Astrocyte (in vitro differentiated cells and primary cell): ENCODE measurements around the gene MBD5. TPM values are rescaled to one million over a fixed set of nuclear protein-coding genes. Genes with fewer than 3 reads are reported as not detected.

ENCODE experiments used
- DNase-seq: peaks from one replicate; pipeline ENCODE4 v3.0.0-alpha.2; 2010; ENCODE audit warnings: low read depth
- FAIRE-seq: peaks from 2 replicates; lab custom pipeline; 2011; peaks lifted over from hg19 to GRCh38; lab: Jason Lieb, UNC
- H2AFZ ChIP-seq: 2 replicates; pipeline ENCODE4 v1.6.0; 2012; ENCODE audit warnings: low read depth, low read length, inconsistent platforms
- H3K27ac ChIP-seq: 2 replicates; pipeline ENCODE4 v1.5.1; 2011; ENCODE audit warnings: low read depth, low read length, inconsistent platforms
- H3K27me3 ChIP-seq: 2 replicates; pipeline ENCODE4 v1.6.0; 2011; ENCODE audit warnings: low read length, inconsistent platforms; ENCODE audit not compliant: insufficient read depth
- H3K36me3 ChIP-seq: 2 replicates; pipeline ENCODE4 v1.5.1; 2011; ENCODE audit warnings: low read length, inconsistent platforms; ENCODE audit not compliant: insufficient read depth
- H3K4me1 ChIP-seq: 2 replicates; pipeline ENCODE4 v1.5.1; 2011; ENCODE audit warnings: low read length, inconsistent platforms; ENCODE audit not compliant: insufficient read depth
- H3K4me2 ChIP-seq: 2 replicates; pipeline ENCODE4 v1.6.0; 2012; ENCODE audit warnings: low read length, inconsistent platforms
- H3K4me3 ChIP-seq: 2 replicates; pipeline ENCODE4 v1.5.1; 2011; ENCODE audit warnings: low read depth, mild to moderate bottlenecking, low read length, inconsistent platforms; ENCODE audit not compliant: insufficient read depth
- H3K79me2 ChIP-seq: 2 replicates; pipeline ENCODE4 v1.6.0; 2012; ENCODE audit warnings: mild to moderate bottlenecking, low read length, inconsistent platforms; ENCODE audit not compliant: insufficient read depth
- H3K9ac ChIP-seq: 2 replicates; pipeline ENCODE4 v1.6.0; 2012; ENCODE audit warnings: mild to moderate bottlenecking, low read length, inconsistent platforms
- H3K9me3 ChIP-seq: 2 replicates; pipeline ENCODE4 v1.5.1; 2012; ENCODE audit warnings: low read depth, mild to moderate bottlenecking, low read length, inconsistent platforms; ENCODE audit not compliant: insufficient read depth
- H4K20me1 ChIP-seq: 2 replicates; pipeline ENCODE4 v1.6.0; 2012; ENCODE audit warnings: low read length, inconsistent platforms; ENCODE audit not compliant: insufficient read depth
- H3K27ac Mint-ChIP-seq: one replicate; pipeline ENCODE4 v1.8.0; 2021; ENCODE audit warnings: mild to moderate bottlenecking, mixed read lengths; ENCODE audit not compliant: unreplicated experiment
- H3K27me3 Mint-ChIP-seq: one replicate; pipeline ENCODE4 v1.8.0; 2021; ENCODE audit warnings: low read depth, mixed read lengths; ENCODE audit not compliant: unreplicated experiment
- H3K36me3 Mint-ChIP-seq: one replicate; pipeline ENCODE4 v1.8.0; 2021; ENCODE audit warnings: low read depth, mixed read lengths; ENCODE audit not compliant: unreplicated experiment
- H3K4me1 Mint-ChIP-seq: one replicate; pipeline ENCODE4 v1.8.0; 2021; ENCODE audit warnings: low read depth, mixed read lengths; ENCODE audit not compliant: unreplicated experiment
- H3K4me3 Mint-ChIP-seq: one replicate; pipeline ENCODE4 v1.8.0; 2021; ENCODE audit warnings: mild to moderate bottlenecking, moderate library complexity, mixed read lengths; ENCODE audit not compliant: unreplicated experiment
- H3K9me3 Mint-ChIP-seq: one replicate; pipeline ENCODE4 v1.8.0; 2021; ENCODE audit warnings: mild to moderate bottlenecking, mixed read lengths; ENCODE audit not compliant: unreplicated experiment
- EZH2 ChIP-seq: IDR thresholded peaks from 2 replicates; pipeline ENCODE4 v1.6.1; 2012; ENCODE audit warnings: mild to moderate bottlenecking, low read length, inconsistent platforms; ENCODE audit not compliant: insufficient read depth
- total RNA-seq: library from RNA; stranded (reverse); gene quantifications from 2 replicates; pipeline ENCODE4 v1.2.1, GENCODE V29; 2021
- TF ChIP-seq, protein P1 (sequence below): IDR thresholded peaks from 2 replicates; pipeline ENCODE4 v1.5.1; 2011; ENCODE audit warnings: low read depth, mild to moderate bottlenecking, inconsistent platforms, low read length, moderate library complexity; ENCODE audit not compliant: insufficient read depth

Gene MBD5
- total RNA-seq, 1 donor from 2014 or later: 53.6 TPM

DNA sequence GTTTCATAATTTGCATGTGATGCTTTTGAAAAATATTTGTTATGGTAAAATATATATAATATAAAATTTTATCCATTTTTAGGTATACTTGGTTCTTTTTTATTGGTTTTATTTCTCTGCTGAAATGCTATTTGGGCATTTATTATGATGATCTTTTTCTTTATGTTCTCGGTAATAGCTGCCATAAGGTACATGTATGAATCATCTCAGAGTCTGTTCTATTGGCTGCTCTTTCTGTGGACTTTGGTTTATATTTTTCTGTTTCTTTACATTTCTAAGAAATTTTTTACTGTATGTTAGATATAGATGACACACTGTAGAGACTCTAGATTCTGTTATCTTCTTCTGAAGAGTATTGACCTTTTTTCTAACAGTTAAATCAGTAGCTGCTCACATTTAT, 219.9 kb downstream of the MBD5 start:
- no peak for FAIRE-seq
- peaks cover 14% of the 10 kb centered on the region for H3K9me3 Mint-ChIP-seq

DNA sequence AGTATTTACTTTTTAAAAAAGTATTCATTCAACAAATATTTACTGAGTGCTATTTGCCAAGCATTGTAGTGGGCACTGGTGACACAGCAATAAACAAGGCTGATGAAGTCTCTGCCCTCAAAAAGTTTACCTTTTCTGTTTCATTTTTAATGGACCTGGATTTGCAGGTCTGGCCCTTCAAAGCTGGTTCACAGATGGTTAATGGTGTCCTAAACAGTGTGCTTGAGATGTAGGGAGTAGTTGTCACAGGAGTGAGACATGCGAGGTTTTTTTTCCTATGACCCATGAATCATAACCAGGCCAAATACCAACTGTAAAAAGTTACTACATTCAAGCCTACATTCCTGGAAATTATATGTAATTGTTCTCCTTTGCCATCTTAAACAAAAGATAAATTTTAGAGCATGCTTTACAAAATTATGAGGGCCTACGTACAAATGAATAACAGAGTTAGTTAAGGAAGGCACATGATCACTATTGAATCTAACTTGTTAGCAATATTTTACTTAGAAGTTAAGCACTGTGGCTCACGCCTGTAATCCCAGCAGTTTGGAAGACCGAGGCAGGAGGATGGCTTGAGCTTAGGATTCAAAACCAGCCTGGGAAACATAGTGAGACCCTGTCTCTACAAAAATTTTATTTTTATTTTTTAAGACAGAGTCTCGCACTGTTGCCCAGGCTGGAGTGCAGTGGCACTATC, 223.9 kb downstream of the MBD5 start:
- peaks cover 3% of the 10 kb centered on the region for H3K4me1 ChIP-seq
- no peak overlapping the region for H2AFZ ChIP-seq
- H3K36me3 Mint-ChIP-seq: peaks cover 8% of the 10 kb centered on the region
- peaks cover 7% of the 10 kb centered on the region for H3K4me1 Mint-ChIP-seq
- FAIRE-seq (peak; percentile 80), DNase-seq (peak; percentile 68)
- peaks cover 3% of the 10 kb centered on the region for H3K9me3 Mint-ChIP-seq
- no peaks in the 10 kb centered on the region for H3K36me3 ChIP-seq
- no peaks in the 10 kb centered on the region for H3K27me3 Mint-ChIP-seq
- no peak overlapping the region for H3K4me3 ChIP-seq
- H3K27ac Mint-ChIP-seq: no peak overlapping the region
- no peaks in the 10 kb centered on the region for H3K9me3 ChIP-seq
- H3K4me2 ChIP-seq: peak overlapping the region; percentile 4
- no peaks in the 10 kb centered on the region for H3K27me3 ChIP-seq
- no peaks in the 10 kb centered on the region for H4K20me1 ChIP-seq
- TF ChIP-seq, protein P1, sequence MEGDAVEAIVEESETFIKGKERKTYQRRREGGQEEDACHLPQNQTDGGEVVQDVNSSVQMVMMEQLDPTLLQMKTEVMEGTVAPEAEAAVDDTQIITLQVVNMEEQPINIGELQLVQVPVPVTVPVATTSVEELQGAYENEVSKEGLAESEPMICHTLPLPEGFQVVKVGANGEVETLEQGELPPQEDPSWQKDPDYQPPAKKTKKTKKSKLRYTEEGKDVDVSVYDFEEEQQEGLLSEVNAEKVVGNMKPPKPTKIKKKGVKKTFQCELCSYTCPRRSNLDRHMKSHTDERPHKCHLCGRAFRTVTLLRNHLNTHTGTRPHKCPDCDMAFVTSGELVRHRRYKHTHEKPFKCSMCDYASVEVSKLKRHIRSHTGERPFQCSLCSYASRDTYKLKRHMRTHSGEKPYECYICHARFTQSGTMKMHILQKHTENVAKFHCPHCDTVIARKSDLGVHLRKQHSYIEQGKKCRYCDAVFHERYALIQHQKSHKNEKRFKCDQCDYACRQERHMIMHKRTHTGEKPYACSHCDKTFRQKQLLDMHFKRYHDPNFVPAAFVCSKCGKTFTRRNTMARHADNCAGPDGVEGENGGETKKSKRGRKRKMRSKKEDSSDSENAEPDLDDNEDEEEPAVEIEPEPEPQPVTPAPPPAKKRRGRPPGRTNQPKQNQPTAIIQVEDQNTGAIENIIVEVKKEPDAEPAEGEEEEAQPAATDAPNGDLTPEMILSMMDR: no peak
- TF ChIP-seq EZH2: no peak
- no peak overlapping the region for H3K27ac ChIP-seq
- no peak overlapping the region for H3K9ac ChIP-seq
- H3K4me3 Mint-ChIP-seq: no peak overlapping the region
- H3K79me2 ChIP-seq: no peaks in the 10 kb centered on the region

More for the DNA sequence above, 219.9 kb downstream of the MBD5 start:
- TF ChIP-seq, protein P1: no peak
- no peak for TF ChIP-seq EZH2
- Mint-ChIP-seq H3K4me1 (peaks cover 7% of the 10 kb centered on the region), H3K27me3 (no peaks in the 10 kb centered on the region), H3K27ac (no peak overlapping the region), H3K4me3 (no peak overlapping the region), H3K36me3 (peaks cover 31% of the 10 kb centered on the region)
- Histone ChIP-seq H3K4me2 (no peak overlapping the region), H2AFZ (no peak overlapping the region), H3K27ac (no peak overlapping the region), H3K9me3 (peaks cover 8% of the 10 kb centered on the region), H3K27me3 (no peaks in the 10 kb centered on the region), H3K9ac (no peak overlapping the region), H3K4me3 (no peak overlapping the region), H3K4me1 (peaks cover 3% of the 10 kb centered on the region), H3K79me2 (no peaks in the 10 kb centered on the region), H4K20me1 (no peaks in the 10 kb centered on the region), H3K36me3 (peaks cover 10% of the 10 kb centered on the region)
- DNase-seq: no peak

DNA sequence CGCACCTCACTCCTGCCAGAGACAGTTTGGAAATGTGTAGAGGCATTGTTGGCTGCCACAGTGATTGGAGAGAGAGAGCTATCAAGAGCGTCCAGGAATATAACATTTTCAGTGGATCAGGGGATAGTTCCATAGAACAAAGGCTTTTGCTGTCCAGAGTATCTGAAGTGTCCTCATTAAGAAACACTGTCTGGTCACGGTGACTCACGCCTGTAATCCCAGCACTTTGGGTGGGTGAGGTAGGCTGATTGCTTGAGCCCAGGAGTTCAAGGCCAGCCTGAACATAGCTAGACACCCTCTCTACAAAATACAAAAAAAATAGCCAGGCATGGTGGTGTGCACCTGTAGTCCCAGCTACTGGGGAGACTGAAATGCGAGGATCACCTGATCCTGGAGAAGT, 231.1 kb downstream of the MBD5 start:
- no peak overlapping the region for H2AFZ ChIP-seq
- H3K9me3 Mint-ChIP-seq: peaks cover 13% of the 10 kb centered on the region
- no peak overlapping the region for H3K27ac Mint-ChIP-seq
- FAIRE-seq (no peak), DNase-seq (no peak)
- H3K4me2 ChIP-seq: no peak overlapping the region
- no peaks in the 10 kb centered on the region for H3K27me3 ChIP-seq
- TF ChIP-seq, protein P1: no peak
- TF ChIP-seq EZH2: no peak
- no peaks in the 10 kb centered on the region for H3K4me1 ChIP-seq
- H3K27me3 Mint-ChIP-seq: no peaks in the 10 kb centered on the region
- H3K27ac ChIP-seq: no peak overlapping the region
- peaks cover 7% of the 10 kb centered on the region for H3K9me3 ChIP-seq
- no peaks in the 10 kb centered on the region for H3K79me2 ChIP-seq
- no peaks in the 10 kb centered on the region for H3K4me1 Mint-ChIP-seq
- H3K36me3 Mint-ChIP-seq: peaks cover 33% of the 10 kb centered on the region
- no peaks in the 10 kb centered on the region for H4K20me1 ChIP-seq
- no peak overlapping the region for H3K4me3 ChIP-seq
- no peak overlapping the region for H3K9ac ChIP-seq
- H3K36me3 ChIP-seq: no peaks in the 10 kb centered on the region
- H3K4me3 Mint-ChIP-seq: no peak overlapping the region
